ENCODE data around the gene TMEM138.

The TMEM138 gene

DNA sequence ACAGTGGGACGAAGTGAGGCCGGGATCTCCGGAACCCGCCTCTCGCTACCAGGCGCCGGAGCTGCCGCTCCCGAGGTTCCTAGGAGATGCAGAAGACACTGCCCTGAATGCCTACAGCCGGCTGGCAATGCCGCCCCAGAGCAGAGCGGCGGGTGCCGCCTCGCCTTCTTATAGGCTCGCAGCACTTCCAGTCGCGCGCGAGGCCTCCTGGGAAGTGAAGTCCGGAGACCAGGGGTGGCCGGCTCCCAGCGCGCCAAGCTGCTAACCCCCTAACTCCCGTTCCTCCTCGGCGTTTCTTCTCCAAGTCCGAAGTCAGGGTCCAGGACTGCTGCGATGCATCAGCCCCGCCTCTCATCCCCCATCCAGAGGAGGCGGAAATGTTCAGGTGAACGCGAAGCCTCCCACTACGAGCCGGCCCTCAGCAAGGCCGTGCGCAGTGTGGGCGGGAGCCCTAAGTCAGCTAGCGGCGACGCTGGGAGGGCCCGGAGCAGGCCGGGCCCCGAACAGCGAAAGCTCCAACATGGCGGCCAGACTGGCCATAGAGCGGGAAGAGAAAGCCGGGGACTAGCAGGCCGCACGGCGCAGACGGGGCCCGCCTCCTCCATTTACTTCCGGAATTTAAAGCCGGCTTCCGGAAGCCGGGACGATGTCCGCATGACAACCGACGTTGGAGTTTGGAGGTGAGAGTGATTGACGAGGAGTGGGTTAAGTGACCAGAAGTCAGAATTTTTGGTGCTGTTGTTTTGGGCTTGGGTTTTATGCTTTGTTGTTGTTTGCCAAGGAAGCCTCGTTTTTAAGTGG lies at the start of gene TMEM138, which contains the start of gene CYB561A3:
TMEM138 (plus strand) TSS at position 634 of the 801 bp plus-strand sequence. CDS start 2,017 bp downstream, outside the sequence.
CYB561A3 (minus strand) TSS at position 142 of the 801 bp plus-strand sequence. CDS start 5,169 bp downstream, outside the sequence.
- DNase-seq (ENCODE audit: low read depth in 2 of 2), result peak; percentile 86 to 89

- no peak for DNase-seq (ENCODE audit: low read depth in 2 of 2)
Observed at GRCh38 chr11:61315260-61315659, 46.9 kb upstream of the TMEM138 start.

DNA sequence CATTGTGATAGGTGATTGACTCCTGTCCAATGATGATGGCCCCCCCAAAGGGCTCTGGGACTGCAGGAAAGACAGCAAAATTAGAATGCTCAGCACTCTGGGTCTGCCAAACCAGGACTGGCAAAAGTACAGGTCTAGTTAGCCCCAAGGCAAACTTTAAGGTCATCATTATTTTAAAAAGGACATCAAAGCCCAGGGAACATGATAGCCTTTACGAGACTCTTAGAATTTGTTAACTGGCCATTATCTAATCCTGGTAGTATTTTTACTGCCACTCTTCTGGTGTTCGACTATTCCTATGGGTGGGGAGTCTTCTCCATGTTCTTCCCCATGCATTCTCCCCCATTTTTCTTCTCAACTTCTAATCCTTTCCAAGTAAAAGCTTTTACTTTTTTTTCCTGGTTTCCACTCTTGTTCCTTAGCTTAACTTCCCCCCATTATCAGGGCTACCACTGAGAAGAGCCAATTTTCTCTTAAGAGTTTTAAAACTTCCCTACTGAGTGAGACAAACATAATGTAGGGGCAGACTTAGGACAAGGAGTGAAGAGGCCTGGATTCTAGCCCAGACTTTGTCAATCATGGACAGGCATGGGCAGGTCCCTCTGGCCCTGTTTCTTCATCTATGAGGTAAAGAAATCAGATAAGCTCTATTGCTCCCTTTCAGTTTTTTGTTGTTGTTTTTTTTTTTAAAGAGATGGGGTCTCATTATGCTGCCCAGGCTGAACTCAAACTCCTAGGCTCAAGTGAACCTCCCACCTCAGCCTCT lies 36.3 kb upstream of the TMEM138 start:
- no peak for DNase-seq (ENCODE audit: low read depth in 2 of 2)

DNA sequence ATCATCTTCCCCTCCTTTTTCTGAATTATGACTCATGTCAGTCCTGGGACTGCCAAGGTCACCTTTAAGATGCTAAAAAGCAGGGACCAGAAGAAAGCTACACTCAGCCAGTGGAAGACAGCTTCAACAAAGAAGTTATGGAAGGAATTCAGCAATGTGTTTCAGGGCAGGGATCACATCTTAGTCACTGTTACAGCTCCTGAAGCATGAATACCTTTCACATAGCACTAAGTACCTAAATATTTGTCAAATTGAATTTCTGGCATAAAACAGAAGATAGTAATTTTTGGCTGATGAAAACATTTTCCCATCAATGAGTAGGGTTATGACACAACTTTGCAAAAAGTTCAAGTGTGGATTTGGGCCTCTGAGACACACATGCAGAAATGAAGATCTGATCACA lies 34.5 kb upstream of the TMEM138 start:
- DNase-seq (ENCODE audit: low read depth in 2 of 2), result no peak

DNA sequence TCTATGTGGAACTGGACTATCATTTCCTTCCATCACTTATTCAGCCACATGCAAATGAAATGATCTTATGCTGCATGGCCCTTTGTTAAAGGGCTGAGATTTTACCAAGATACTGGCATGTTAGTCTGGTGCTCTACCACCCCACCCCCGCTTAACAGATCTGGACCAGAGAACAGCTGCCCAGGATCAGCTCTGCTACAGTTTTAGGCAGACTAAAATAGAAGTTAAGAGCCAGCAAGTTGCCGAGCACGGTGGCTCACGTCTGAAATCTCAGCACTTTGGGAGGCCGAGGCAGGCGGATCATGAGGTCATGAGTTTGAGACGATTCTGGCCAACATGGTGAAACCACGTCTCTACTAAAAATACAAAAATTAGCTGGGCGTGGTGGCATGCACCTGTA lies 33.8 kb upstream of the TMEM138 start:
- DNase-seq (ENCODE audit: low read depth in 2 of 2), result no peak

GRCh38 chr11:61329871-61330270 lies 32.3 kb upstream of the TMEM138 start:
- DNase-seq (ENCODE audit: low read depth in 2 of 2), result no peak

DNA sequence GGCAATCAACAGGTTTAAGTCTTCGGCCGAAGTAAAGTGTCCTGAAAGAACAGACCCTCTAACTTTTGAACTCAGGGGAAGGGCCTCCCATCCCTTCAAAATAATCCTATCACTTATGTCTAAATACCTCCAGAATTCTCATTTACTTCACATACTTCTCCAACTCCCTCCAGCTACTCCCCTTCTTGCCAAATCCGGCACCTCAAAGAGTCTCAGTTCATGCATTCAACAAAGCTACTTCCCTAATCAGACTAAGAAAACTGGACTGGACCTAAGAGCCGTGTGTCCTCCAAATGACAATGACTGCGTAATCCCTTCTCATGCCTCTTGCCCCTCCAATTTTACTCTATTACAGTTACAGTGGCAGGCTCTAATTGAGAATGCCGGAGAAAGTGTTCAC lies 30.5 kb upstream of the TMEM138 start:
- no peak for DNase-seq (ENCODE audit: low read depth in 2 of 2)

DNA sequence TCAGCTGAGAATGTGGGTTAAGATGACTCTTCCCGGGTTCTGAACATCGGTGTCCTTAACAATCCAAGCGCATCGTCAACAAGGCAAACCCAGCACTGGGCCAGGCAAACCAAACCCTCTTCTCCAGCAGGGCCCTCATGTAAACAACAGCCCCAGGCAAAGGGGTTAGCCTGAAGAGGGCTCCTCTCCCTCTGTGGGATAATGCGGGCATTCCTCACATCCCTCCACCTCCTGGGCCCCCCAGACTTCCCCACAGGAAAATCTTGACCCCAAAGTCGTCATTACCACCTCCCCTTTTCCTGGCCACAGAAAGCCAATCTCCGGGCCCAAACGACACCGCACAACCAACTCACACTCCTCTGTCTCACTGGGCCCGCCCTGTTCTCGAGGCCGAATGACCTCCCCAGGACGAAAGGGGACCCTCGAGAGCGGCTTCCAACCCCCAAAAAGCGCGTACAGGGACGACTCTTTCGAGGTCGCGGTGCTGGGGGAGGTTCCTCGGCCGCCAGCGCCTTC lies 29.8 kb upstream of the TMEM138 start:
- DNase-seq (ENCODE audit: low read depth in 2 of 2), result no peak

- peak; percentile 93 to 96 for DNase-seq (ENCODE audit: low read depth in 2 of 2)
Observed at GRCh38 chr11:61332797-61333549, 29.2 kb upstream of the TMEM138 start, which contains the start of the genes DDB1 and TKFC. Gene DDB1, minus strand, starts transcription at chr11:61333105. Its CDS starts 137 bp downstream, at chr11:61332968. Gene TKFC, plus strand, starts transcription at chr11:61333228. Its CDS starts 1,501 bp downstream, at chr11:61334729.

DNA sequence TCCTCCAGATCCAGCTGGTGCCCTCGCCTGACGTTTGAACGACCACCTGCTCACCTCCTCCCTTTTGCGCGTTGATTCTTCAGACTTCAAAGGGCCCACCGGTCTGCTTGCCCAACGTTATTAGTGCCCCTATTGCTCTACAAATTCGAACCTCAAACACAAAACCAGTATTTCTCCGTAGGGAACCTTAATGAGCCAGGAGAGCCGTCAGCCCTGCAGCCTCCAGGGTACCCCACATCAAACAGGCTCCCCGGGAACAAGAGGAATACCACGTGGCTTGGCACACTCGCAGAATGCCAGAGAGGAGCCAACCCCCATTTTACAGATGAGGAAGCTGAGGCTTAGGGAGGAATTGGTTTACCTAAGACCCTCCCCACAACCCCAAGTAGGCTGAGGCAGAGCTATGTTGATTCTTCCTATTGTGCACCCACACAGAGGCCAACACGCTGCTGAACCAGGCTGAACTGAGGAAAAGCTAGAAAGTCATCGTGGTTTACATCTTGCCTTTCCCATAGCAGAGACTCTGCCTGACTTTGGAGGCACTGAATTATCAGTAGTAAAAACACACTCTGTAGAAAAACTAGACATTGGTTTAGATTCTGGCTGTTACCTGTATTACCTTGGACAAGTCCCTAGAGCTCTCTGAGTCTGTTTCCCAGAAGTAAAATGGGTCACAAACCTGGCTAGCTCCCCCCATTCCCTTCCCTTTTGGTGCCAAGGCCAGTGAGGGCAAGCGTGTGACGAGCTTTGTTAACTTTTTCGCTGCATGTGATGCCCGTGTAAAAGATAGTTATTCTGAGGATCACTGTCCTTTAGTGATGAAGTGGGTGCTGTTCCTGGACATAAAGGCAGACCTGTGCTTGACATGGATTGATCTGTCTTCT lies 28.4 kb upstream of the TMEM138 start:
- peak in 1 of 2 experiments; percentile 12 for DNase-seq (ENCODE audit: low read depth in 2 of 2)

DNA sequence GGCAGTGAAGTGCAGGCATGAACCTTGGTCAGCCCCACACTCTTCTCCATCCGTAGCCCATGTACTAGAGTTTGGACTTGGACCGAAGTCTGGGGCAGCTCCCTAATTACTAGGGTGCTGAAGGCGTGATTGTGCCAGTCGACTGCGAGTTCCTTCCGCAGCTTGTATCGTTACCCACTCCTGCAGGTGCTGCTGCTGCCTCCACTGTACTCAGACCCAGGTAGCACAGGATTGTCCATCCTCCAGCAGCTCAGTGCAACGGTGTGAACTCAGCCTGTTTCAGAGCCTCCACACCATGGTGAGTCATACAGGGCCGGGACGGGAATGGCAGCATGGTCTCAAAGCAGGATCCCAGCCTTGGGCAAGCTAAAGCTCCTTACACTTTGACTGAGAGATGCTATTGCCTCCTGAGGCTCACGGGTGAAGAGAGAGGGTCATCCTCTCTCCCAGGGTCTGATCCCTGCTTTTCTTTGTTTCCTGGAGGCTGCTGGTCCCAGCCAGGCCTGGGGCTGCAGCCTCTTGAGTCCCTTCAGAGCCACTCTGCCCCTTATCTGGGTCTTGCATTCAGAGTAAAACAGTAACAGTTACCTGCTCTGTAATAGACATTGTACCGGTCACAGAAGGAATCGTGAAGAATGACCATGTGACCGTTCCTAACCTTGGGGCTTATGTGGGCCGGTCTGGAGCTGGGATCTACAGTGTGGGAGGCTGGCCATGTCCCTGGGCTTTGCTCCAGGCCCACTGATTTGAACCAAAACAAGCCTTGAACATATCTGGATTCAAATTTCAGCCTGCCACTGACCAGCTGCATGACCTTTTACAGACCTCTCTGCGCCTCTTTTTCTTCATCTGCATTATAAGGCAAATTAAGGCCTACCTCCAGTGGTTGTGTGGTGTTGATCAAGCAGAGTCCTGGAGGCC lies 27.5 kb upstream of the TMEM138 start:
- no peak for DNase-seq (ENCODE audit: low read depth in 2 of 2)

DNA sequence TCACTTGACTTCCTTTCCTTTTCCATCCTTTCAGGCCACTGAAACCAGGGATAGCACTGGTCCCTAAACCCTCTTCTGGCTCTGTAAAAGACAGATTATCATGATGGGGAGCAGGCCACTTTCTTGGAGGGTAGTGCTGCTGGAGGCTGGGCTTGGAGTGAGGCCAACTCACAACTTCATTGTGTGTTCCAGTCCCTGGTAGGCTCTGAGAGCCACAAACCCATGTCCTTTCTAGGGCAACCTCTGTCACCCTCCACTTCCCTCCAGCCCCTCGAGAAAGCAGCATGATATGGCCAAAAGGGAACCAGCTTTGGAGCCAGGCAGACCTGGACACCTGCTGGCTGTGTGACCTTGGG lies 26.8 kb upstream of the TMEM138 start:
- no peak for DNase-seq (ENCODE audit: low read depth in 2 of 2)

DNA sequence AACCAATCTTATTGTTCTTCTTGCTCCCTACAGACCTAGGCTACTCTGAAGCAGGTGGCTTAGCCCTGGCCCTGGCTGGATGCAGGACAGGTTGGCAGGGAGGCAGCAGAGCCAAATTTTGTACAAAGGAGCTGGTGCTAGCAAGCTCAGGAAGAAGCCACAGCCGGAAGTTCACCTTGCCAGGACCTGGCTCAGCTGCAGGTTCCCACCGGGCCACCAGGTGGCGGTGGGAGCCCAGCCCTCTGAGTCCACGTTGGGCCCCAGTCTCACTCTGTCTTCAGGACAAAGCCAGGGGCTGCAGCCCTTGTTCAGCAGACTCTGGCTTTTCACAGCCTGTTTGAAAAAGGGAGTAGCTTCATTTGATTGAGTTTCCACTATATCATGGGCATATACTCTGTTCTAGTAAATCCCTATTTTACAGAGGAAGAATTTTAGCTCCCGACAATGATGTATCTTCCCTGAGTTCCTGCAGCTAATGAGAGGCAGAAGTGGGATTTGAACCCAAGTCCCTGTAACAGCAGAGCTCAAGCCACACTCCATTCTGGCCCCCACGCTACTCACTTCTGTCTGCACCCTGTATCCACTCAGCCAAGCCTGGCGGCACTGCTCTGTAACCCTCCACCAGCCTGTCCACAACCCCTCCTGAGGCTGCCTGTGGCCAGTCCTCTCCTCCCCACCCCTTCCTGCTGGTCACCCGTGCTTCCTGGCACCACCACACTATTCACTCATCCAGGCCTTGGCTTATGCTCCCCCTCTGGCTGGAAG lies 25.8 kb upstream of the TMEM138 start:
- DNase-seq (ENCODE audit: low read depth in 2 of 2), result peak; percentile 63 to 71

- DNase-seq (ENCODE audit: low read depth in 2 of 2), result no peak
Observed at GRCh38 chr11:61337706-61338470, 24.3 kb upstream of the TMEM138 start.

- no peak for DNase-seq (ENCODE audit: low read depth in 2 of 2)
Observed at GRCh38 chr11:61338783-61339489, 23.2 kb upstream of the TMEM138 start.

DNA sequence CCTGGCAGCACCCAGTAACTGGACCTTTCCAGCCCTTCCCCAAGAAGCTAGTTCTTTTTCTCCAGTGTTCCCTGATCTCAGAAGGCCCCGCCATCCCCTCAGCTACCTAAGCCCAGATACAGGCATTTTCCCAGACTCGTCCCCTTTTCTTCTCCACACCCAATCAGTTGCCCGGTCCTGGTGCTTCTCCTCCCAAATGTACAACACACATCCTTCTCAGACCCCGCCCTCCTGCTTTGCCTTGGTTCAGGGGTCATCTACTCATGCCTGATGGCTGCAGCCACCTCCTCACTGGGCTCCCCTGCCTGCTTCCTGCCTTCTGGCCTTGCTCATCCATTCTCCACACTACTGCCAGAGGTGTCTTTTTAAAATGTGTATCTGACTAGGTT lies 22.7 kb upstream of the TMEM138 start:
- no peak for DNase-seq (ENCODE audit: low read depth in 2 of 2)

DNA sequence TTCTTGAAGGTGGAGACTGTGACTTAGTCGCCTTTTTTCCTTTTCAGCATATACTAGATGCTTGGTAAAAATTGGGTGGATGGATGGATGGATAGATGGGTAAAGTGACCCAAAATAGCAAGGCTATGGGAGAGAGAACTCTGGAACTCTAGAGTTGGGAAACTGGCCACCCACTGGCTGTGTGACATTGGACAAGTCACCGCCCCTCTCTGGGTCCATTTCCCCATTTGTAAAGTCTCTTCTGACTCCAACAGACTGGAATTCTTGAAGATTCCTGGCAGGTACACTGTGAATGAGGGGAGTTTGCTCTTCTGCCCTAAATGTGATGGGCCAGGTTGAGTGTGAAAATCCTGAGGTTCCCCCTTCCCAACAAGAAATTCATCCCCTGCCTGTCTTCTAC lies 21.2 kb upstream of the TMEM138 start:
- DNase-seq (ENCODE audit: low read depth in 2 of 2), result no peak
